ENCODE measurements around the gene ORM2.
"Not testable (repeated sequence)": the region's sequence is repeated elsewhere in the genome, so short reads cannot be mapped to it uniquely, and the experiment has no call there.

The ORM2 gene

GRCh38 chr9:114314881-114315722 lies 14.6 kb upstream of the ORM2 start:
- DNase-seq (ENCODE audit: low read depth in 2 of 2), result no peak

DNA sequence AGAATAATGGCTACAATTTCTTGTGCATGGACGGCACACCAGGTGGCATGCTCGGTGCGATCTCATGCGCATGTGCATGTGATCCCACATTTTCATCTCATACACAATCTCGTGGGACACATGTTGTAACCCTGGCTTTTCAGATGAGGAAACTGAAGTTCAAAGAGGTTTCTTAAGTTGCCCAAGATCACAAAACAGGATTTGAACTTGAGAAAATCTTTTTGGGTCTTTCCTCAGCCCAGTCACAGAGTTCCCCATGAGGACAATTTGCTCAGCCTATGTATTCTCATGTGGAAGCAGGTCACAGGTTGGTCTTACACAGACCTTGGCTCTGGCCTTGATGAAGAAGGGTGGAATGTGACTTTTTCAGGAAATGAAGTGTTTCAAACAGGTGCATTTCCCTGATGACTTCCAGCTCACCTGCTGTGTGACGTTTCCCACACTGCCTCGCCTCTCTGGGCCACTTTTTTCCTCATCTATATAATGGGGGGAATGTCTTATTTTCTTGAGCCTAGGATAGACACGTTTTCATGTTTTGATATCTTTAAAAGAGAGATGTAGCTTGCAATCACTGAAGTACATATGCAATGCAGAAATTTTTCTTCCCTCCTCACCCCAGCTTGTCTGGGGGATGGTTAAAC lies 13.8 kb upstream of the ORM2 start:
- no peak for DNase-seq (ENCODE audit: low read depth in 2 of 2)

- DNase-seq (ENCODE audit: low read depth in 2 of 2), result no peak
Measured at GRCh38 chr9:114316605-114317230, 13.0 kb upstream of the ORM2 start.

DNA sequence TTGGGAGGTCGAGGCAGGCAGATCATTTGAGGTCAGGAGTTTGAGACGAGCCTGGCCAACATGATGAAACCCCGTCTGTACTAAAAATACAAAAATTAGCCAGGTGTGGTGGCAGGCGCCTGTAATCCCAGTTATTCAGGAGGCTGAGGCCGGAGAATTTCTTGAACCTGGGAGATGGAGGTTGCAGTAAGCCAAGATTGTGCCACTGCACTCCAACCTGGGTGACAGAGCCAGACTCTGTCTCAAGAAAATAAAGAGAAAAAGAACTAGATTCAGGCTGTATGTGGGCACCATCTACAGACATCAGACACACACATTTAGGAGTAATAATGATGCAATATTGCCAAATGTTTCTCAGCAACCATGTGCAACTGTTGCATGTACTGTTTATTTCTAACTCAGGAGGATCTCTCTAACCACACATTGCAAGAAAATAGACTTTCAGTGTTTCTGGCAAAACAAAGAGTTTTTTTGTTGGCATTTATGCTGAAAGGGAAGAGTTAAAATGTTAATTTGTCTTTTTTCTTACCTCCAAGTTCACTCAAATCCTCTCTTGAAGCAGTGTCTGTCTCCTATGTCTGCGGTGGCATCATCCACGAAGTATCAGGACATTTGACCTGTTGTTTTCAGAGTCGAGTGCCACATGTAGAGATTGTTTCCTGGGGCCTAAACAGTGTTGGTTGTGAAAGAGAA lies 11.9 kb upstream of the ORM2 start:
- no peak for DNase-seq (ENCODE audit: low read depth in 2 of 2)

GRCh38 chr9:114318416-114318815 lies 11.3 kb upstream of the ORM2 start:
- DNase-seq (ENCODE audit: low read depth in 2 of 2), result no peak

DNA sequence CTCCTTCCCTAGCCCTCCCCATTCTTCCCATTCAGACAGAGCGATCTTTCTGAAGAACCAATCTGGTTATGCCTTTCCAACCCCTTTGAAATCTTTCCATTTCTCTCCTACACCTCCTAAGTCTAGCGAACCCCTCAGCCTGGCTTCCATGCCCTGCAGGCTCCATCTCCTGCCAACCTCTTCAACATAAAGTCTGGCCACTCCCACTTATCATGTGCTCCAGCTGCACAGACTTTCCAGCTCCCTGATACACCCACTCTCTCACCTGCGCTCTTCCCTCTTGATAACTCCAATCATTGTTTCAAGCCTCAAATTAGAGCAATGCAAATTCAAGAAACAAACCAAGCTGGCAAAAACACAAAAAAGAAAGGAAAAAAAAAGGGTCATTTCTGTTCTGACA lies 10.5 kb upstream of the ORM2 start:
- DNase-seq (ENCODE audit: low read depth in 2 of 2), result no peak

- DNase-seq (ENCODE audit: low read depth in 2 of 2), result not testable (repeated sequence)
Measured at GRCh38 chr9:114320710-114321109, 9.0 kb upstream of the ORM2 start.

DNA sequence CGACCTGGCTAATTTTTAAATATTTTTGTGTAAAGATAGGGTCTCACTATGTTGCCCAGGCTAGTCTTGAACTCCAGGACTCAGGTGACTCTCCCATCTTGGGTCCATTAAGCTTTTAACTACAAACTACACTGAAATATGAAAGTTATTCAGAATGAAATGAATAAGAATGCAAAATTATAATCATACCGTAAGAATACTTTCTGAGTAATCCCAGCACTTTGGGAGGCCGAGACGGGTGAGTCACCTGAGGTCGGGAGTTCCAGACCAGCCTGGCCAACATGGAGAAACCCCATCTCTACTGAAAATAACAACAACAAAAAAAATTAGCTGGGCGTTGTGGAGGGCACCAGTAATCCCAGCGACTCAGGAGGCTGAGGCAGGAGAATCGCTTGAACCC lies 7.9 kb upstream of the ORM2 start:
- no peak for DNase-seq (ENCODE audit: low read depth in 2 of 2)

DNA sequence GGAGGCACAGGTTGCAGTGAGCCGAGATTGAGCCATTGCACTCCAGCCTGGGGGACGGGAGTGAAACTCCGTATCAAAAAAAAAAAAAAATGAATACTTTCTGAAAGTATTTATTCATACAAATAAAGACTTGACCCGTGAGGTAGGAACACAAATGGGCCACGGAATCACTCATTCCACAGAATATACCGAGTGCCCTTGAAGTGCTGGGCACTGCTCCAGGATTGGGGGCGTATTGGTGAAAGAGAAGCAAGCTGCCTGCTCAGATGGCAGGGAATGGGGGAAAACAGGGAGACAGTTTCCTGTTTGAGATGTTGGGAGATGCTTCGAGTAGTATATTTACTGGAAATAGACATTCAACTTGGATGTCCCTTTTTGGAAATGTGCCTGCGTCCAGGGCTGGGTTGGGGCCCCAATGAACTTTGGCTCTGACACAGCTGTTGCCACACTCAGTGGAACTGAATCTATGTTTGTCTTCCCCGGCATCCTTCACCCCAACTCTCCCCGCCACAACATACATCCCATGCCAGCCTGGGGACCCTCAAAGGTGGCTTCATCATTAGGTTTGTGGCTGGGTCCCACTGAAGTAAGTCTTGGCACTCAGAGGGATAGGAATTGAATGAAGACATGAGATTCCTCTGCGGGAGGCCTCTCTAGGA lies 7.4 kb upstream of the ORM2 start:
- not testable (repeated sequence) for DNase-seq (ENCODE audit: low read depth in 2 of 2)

DNA sequence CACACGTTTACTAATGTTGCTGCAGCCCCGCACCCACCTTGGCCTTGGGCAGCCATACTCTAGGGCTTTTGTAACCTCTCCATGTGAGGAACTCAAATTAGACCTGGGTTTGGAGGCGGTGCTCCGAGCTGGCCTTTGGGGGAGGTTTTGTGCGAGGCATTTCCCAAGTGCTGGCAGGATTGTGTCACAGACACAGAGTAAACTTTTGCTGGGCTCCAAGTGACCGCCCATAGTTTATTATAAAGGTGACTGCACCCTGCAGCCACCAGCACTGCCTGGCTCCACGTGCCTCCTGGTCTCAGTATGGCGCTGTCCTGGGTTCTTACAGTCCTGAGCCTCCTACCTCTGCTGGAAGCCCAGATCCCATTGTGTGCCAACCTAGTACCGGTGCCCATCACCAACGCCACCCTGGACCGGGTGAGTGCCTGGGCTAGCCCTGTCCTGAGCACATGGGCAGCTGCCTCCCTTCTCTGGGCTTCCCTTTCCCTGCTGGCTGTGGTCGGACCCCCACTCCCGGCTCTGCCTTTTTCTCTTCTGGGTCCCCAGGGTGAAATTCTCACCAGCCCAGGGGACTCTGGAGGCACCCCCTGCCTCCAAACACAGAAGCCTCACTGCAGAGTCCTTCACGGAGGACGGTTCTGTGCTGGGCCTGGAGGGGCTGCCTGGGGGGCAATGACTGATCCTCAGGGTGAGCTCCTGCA lies 6.7 kb upstream of the ORM2 start, which contains the start of gene ORM1:
ORM1 (plus strand) TSS at position 268 of the 701 bp plus-strand sequence; CDS start at position 304, 36 bp downstream.
- not testable (repeated sequence) for DNase-seq (ENCODE audit: low read depth in 2 of 2)

- DNase-seq (ENCODE audit: low read depth in 2 of 2), result not testable (repeated sequence)
Measured at GRCh38 chr9:114323849-114324248, 5.8 kb upstream of the ORM2 start.

GRCh38 chr9:114324492-114324891 lies 5.2 kb upstream of the ORM2 start:
- DNase-seq (ENCODE audit: low read depth in 2 of 2), result no peak

- not testable (repeated sequence) for DNase-seq (ENCODE audit: low read depth in 2 of 2)
Measured at GRCh38 chr9:114324965-114325364, 4.7 kb upstream of the ORM2 start.

DNA sequence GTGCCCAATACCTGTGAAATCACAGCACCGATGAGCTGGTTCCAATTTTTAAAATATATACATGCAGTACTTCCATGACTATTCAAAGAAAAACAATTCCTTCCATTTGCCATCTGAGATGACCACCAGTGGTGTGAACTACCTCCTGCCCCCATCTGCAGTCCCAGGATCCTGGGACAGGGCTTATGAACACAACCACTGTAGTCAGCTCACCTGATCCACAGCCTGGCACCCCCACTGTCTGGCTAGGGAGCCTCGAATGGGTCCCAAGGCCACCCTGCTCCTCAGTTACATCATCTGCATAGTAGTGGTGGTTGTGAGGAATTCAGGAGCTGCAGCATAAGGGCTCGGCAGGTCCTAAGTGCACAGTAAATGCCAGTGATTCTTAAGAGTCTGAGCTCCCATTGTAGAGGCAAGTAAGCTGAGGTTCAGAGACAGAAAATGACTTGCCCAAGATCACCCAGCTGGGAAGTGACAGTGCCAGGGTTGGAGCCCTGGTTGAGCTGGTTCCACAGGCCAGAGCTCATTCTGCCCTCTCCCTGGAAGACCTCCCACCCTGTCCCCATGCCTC lies 3.9 kb upstream of the ORM2 start:
- not testable (repeated sequence) for DNase-seq (ENCODE audit: low read depth in 2 of 2)

DNA sequence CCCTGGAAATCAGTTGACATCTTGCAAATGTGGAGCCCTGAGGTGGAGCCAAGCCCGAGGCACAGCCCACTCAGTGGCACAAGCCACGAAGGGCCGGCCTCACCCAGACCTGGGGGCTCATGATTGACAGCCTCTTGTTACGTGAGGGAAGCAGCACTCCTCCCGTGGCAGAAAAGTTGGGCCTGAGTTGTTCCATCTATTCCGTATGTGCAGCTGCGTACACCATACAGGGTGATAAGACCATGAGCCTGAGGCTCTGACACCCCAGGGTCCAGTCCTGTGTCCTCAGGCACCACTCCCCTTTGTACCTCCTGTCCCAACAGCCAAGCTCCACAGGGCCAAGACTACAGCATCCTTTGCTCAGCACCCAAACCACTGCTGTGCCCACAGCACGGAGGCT lies 1.9 kb upstream of the ORM2 start:
- no peak for DNase-seq (ENCODE audit: low read depth in 2 of 2)

DNA sequence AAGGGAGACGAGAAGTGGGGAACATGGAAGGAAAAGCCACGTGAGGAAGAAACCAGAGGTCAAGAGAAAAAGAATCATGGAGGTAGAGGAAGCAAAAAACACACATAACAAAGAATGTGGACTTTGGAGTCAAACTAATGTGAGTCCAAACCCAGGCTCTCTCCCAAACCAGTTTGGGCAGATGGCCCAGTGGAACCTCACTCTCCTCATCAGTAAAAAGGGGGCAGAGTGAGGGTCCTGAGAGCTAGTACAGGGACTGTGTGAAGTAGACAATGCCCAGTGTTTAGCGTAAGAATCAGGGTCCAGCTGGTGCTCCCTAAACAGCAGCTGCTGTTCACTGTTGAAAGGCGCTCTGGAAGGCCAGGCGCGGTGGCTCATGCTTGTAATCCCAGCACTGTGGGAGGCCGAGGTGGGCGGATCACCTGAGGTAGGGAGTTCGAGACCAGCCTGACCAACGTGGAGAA lies 1.3 kb upstream of the ORM2 start:
- not testable (repeated sequence) for DNase-seq (ENCODE audit: low read depth in 2 of 2)

- DNase-seq (ENCODE audit: low read depth in 2 of 2), result not testable (repeated sequence)
Measured at GRCh38 chr9:114328937-114329624, 588 bp upstream of the ORM2 start.

DNA sequence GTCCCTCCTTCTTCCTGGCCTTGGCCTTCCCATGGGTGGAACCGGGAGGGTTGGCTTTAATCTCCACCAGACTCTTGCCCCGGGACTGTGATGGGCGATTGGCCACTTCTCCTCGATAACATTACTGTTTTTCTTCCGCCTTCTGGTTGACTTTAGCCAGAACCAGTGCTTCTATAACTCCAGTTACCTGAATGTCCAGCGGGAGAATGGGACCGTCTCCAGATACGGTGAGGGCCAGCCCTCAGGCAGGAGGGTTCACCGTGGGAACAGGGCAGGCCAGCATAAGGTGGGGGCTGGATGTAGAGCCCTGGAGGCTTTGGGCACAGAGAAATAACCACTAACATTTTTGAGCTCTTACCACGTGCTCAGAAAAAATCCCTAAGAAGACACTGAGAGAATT lies 967 bp downstream of the ORM2 start:
- no peak for DNase-seq (ENCODE audit: low read depth in 2 of 2)

All from stimulated activated CD4-positive, alpha-beta T cell treated with anti-CD3 and anti-CD28 coated beads, Interleukin-1b, Interleukin-23, amount 100 ng/mL, for 4 hours (primary cell).